Measurements from ENCODE around the gene GRM5.
"Not testable (repeated sequence)": the region's sequence is repeated elsewhere in the genome, so short reads cannot be mapped to it uniquely, and the experiment has no call there.

The GRM5 gene

GRCh38 chr11:88972210-88972609 lies 93.6 kb downstream of the GRM5 start:
- no peak for FAIRE-seq

GRCh38 chr11:88961621-88962020 lies 104.2 kb downstream of the GRM5 start:
- FAIRE-seq: not testable (repeated sequence)

- FAIRE-seq: not testable (repeated sequence)
These were observed 105.9 kb downstream of the GRM5 start for GRCh38 chr11:88959857-88960256.

- no peak for FAIRE-seq
These were observed 114.8 kb downstream of the GRM5 start for GRCh38 chr11:88950975-88951374.

GRCh38 chr11:88948908-88949307 lies 116.9 kb downstream of the GRM5 start:
- not testable (repeated sequence) for FAIRE-seq

GRCh38 chr11:88947843-88948572 lies 117.8 kb downstream of the GRM5 start:
- FAIRE-seq: not testable (repeated sequence)

DNA sequence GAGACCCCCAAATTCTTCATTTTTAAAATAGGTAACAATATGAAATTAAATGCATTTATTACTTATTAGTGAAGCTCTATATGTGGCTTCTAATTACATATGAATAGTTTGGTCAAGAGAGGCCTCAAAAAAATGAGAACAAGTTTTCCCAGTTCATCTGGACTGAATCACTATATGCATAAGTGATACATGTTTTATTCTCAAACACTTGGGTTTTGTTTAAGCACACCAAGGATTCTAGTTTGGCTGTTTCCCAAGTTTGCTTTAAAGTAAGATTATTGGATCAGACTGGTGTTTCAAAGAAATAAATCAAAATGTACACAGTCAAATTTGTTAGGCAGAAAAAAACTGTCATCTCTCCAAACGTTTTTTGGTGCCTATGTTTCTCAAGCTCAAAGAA lies 136.1 kb downstream of the GRM5 start:
- not testable (repeated sequence) for FAIRE-seq

DNA sequence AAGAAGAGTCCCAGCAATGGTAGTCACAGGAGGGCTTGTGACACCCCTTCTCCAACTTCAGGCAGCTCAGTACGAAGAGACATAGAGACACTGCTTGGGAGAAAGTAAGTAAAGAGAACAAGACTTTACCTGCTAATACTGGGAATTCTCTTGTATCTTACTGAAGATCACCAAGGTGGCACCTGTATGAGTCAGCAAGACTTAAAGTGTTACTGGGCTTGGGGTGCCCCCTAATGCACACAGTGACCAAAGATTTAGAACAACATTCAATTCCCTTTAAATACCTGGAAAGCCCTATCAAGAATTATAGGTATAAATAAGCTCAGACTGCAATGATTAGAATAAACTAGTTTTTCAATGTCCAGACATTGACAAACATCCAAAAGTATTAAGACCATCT lies 148.7 kb downstream of the GRM5 start:
- not testable (repeated sequence) for FAIRE-seq

- FAIRE-seq: no peak
These were observed 156.3 kb downstream of the GRM5 start for GRCh38 chr11:88909500-88909899.

GRCh38 chr11:88901436-88901835 lies 164.3 kb downstream of the GRM5 start:
- not testable (repeated sequence) for FAIRE-seq

- not testable (repeated sequence) for FAIRE-seq
These were observed 176.9 kb downstream of the GRM5 start for GRCh38 chr11:88888855-88889254.

GRCh38 chr11:88886796-88887195 lies 179.0 kb downstream of the GRM5 start:
- no peak for FAIRE-seq

- FAIRE-seq: not testable (repeated sequence)
These were observed 183.0 kb downstream of the GRM5 start for GRCh38 chr11:88882800-88883199.

GRCh38 chr11:88861618-88862017 lies 204.2 kb downstream of the GRM5 start:
- no peak for FAIRE-seq

- FAIRE-seq: not testable (repeated sequence)
These were observed 205.4 kb downstream of the GRM5 start for GRCh38 chr11:88860431-88860830.

- FAIRE-seq: not testable (repeated sequence)
These were observed 211.8 kb downstream of the GRM5 start for GRCh38 chr11:88853963-88854362.

DNA sequence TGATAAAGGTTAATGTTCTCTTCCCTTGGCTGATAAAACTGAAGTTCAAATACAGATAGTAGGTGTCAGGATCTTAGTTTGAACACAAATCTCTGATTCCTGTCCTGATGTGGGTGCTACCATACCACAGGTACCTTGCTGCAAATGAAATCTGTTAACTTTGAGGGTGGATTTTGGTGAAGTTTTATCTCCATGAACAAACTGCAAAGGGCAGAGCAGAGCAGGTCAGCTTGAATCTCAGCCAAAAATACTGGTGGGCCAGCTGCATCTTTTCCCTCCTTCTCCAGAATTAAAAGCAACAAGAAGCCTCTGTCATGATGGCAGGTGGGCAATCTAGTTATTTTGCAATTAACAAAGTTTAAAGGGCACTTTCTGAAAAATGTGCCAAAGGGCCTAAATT lies 214.2 kb downstream of the GRM5 start:
- not testable (repeated sequence) for FAIRE-seq

DNA sequence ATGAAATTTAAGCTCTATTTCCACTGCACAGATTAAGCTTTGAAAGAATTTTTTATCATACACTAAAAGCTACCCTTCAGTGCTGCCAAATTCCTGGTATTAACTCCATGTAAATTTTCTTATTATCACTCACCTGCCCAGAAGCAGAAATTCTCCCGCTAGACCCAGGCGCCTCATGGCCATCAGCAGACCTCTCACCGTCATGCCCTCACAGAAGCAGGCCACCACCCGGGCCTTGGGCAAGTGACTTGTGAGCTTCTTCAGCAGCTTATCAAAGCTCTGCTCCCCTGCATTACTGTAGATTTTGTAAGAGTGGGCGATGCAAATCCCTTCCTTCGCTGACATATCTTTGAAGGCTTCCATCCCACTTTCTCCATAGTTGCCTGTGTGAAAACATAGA lies 216.0 kb downstream of the GRM5 start:
- not testable (repeated sequence) for FAIRE-seq

- no peak for FAIRE-seq
These were observed 216.4 kb downstream of the GRM5 start for GRCh38 chr11:88849368-88849767.

- FAIRE-seq: not testable (repeated sequence)
These were observed 219.5 kb downstream of the GRM5 start for GRCh38 chr11:88846266-88846665.

DNA sequence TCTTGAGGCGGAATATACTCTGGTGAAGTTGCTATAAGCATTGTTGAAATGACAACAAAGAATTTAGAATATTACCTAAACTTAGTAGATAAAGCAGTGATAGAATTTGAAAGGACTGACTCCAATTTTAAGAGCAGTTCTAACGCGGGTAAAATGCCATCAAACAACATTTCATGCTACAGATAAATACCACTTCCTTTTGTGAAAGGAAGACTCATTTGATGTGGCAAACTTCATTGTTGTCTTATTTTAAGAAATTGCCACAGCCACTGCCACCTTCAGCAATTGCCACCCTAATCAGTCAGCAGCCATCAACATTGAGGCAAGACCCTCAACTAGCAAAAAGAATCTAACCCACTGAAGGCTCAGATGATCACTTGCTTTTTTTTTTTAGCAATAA lies 220.8 kb downstream of the GRM5 start:
- FAIRE-seq: not testable (repeated sequence)

- FAIRE-seq: not testable (repeated sequence)
These were observed 221.9 kb downstream of the GRM5 start for GRCh38 chr11:88843766-88844426.

- not testable (repeated sequence) for FAIRE-seq
These were observed 227.6 kb downstream of the GRM5 start for GRCh38 chr11:88838139-88838538.

DNA sequence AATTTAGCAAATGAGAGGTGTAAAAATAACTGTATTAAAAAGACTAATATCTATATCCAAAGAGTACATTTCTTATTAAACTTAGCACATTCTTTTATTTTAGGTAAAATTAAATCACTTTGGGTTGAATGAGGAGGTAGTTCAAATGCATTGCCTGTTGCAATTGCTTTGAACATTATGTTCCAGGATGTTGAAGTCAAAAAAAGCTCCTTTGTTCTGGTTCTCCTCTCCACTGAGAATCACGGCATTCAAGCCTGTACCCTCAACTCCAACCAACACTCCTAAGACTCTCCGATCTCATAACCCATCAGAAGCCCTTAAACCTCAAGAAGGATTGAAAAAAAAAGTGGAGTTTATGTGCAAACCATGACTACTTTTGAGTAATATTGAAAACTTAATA lies 230.1 kb downstream of the GRM5 start:
- FAIRE-seq: not testable (repeated sequence)
